GM19239 (cell line): ENCODE data around the gene BANF2.
"Not testable (repeated sequence)": the region's sequence is repeated elsewhere in the genome, so short reads cannot be mapped to it uniquely, and the experiment has no call there.

Experiments
- DNase-seq: peaks from one replicate; pipeline ENCODE4 v3.0.0; 2011; ENCODE audit warnings: low spot score; ENCODE audit not compliant: insufficient read length
- FAIRE-seq: peaks from 2 replicates; lab custom pipeline; 2011; peaks lifted over from hg19 to GRCh38; lab: Jason Lieb, UNC

BANF2 gene

GRCh38 chr20:17758010-17758409, 58.2 kb downstream of the BANF2 start:
- DNase-seq, result no peak

GRCh38 chr20:17758512-17758911, 58.7 kb downstream of the BANF2 start:
- DNase-seq, result no peak
- no peak for FAIRE-seq

More at GRCh38 chr20:17758010-17758409, 58.2 kb downstream of the BANF2 start:
- no peak for FAIRE-seq

- no peak for DNase-seq
- no peak for FAIRE-seq
These were observed 59.7 kb downstream of the BANF2 start for GRCh38 chr20:17759449-17759848.

- DNase-seq (no peak), FAIRE-seq (no peak)
These were observed 61.8 kb downstream of the BANF2 start for GRCh38 chr20:17761604-17762003.

GRCh38 chr20:17762243-17762872, 62.6 kb downstream of the BANF2 start:
- DNase-seq (no peak), FAIRE-seq (no peak)

- no peak for DNase-seq
- FAIRE-seq, result no peak
These were observed 63.2 kb downstream of the BANF2 start for GRCh38 chr20:17762873-17763557.

GRCh38 chr20:17765017-17765416, 65.3 kb downstream of the BANF2 start:
- DNase-seq (no peak), FAIRE-seq (no peak)

- DNase-seq, result no peak
- no peak for FAIRE-seq
These were observed 65.8 kb downstream of the BANF2 start for GRCh38 chr20:17765584-17765983.

GRCh38 chr20:17766226-17766625, 66.5 kb downstream of the BANF2 start:
- no peak for FAIRE-seq
- DNase-seq, result no peak

GRCh38 chr20:17767624-17768023, 67.9 kb downstream of the BANF2 start:
- no peak for FAIRE-seq
- no peak for DNase-seq

GRCh38 chr20:17768271-17768670, 68.5 kb downstream of the BANF2 start:
- DNase-seq (no peak), FAIRE-seq (no peak)

GRCh38 chr20:17769716-17770115, 70.0 kb downstream of the BANF2 start:
- not testable (repeated sequence) for DNase-seq, FAIRE-seq

GRCh38 chr20:17771206-17772004, 71.6 kb downstream of the BANF2 start:
- FAIRE-seq, result no peak
- no peak for DNase-seq

- FAIRE-seq, result no peak
- no peak for DNase-seq
These were observed 72.2 kb downstream of the BANF2 start for GRCh38 chr20:17772005-17772343.

GRCh38 chr20:17773619-17774018, 73.9 kb downstream of the BANF2 start:
- FAIRE-seq, result no peak
- DNase-seq, result no peak

GRCh38 chr20:17775600-17775999, 75.8 kb downstream of the BANF2 start:
- FAIRE-seq, result no peak

GRCh38 chr20:17776551-17776950, 76.8 kb downstream of the BANF2 start:
- DNase-seq, result no peak
- no peak for FAIRE-seq

More at GRCh38 chr20:17775600-17775999, 75.8 kb downstream of the BANF2 start:
- DNase-seq, result no peak

- not testable (repeated sequence) for DNase-seq, FAIRE-seq
These were observed 79.2 kb downstream of the BANF2 start for GRCh38 chr20:17779011-17779410.

- peak; percentile 74 for FAIRE-seq
- peak; percentile 52 for DNase-seq
These were observed 83.0 kb downstream of the BANF2 start for GRCh38 chr20:17782768-17783167.

- FAIRE-seq, result peak; percentile 26
These were observed 83.9 kb downstream of the BANF2 start for GRCh38 chr20:17783671-17784070.

GRCh38 chr20:17785007-17785406, 85.2 kb downstream of the BANF2 start:
- FAIRE-seq, result no peak
- no peak for DNase-seq

More at GRCh38 chr20:17783671-17784070, 83.9 kb downstream of the BANF2 start:
- DNase-seq, result no peak
